HG02840 (cell line): Measurements from ENCODE around the gene ADAMTS19.
"Not testable (repeated sequence)": the region's sequence is repeated elsewhere in the genome, so short reads cannot be mapped to it uniquely, and the experiment has no call there.

Experiments used
- ATAC-seq: cut with Tn5 transposase; IDR thresholded peaks from one replicate; pipeline ENCODE4 v1.9.1; 2021; ENCODE audit warnings: mild to moderate bottlenecking, moderate library complexity, moderate number of reproducible peaks; ENCODE audit not compliant: unreplicated experiment, low FRiP score

ADAMTS19 gene, protein sequence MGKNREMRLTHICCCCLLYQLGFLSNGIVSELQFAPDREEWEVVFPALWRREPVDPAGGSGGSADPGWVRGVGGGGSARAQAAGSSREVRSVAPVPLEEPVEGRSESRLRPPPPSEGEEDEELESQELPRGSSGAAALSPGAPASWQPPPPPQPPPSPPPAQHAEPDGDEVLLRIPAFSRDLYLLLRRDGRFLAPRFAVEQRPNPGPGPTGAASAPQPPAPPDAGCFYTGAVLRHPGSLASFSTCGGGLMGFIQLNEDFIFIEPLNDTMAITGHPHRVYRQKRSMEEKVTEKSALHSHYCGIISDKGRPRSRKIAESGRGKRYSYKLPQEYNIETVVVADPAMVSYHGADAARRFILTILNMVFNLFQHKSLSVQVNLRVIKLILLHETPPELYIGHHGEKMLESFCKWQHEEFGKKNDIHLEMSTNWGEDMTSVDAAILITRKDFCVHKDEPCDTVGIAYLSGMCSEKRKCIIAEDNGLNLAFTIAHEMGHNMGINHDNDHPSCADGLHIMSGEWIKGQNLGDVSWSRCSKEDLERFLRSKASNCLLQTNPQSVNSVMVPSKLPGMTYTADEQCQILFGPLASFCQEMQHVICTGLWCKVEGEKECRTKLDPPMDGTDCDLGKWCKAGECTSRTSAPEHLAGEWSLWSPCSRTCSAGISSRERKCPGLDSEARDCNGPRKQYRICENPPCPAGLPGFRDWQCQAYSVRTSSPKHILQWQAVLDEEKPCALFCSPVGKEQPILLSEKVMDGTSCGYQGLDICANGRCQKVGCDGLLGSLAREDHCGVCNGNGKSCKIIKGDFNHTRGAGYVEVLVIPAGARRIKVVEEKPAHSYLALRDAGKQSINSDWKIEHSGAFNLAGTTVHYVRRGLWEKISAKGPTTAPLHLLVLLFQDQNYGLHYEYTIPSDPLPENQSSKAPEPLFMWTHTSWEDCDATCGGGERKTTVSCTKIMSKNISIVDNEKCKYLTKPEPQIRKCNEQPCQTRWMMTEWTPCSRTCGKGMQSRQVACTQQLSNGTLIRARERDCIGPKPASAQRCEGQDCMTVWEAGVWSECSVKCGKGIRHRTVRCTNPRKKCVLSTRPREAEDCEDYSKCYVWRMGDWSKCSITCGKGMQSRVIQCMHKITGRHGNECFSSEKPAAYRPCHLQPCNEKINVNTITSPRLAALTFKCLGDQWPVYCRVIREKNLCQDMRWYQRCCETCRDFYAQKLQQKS

DNA sequence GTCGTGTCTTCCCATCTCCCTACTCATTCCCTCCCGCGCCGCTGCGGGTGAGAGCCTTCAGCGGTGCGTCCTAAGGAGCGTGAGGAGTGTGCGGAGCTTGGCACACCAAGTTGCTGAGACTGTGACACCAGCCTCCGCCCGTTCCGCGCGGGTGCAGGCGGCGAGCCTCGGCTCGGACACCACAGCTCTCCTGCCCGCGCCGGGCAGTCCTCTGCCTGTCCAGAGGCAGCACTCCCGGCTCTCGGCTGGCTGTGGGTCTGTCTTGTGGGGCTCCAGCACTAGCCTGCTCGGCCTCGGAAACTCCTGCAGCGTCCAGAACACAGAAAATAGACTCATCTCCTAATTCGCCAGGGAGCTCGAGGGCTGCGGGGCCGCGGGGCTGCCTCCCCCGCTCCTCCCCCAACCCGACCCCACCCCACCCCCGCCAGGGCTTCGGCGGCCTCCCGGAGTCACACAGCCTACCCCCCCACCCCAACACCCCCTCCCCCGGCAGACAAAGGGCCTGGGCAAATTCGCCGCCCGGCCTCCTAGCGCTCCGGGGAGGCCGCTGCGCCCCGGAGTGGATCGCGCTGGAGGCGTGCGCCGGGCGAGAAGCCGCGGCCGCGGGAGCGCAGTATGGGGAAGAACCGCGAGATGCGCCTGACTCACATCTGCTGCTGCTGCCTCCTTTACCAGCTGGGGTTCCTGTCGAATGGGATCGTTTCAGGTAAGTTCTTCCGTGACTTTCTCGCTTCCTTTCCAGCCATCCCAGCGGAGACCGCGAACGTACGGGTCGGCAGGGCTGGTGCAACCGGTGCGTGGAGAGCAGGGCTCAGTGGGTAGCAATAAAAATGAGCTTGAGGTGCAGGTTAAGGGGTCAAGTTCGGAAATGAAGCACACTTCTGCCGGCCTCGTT lies at the start of gene ADAMTS19:
ADAMTS19 (plus strand) TSS at position 522 of the 895 bp plus-strand sequence; CDS start at position 616, 94 bp downstream.
- ATAC-seq, result no peak

DNA sequence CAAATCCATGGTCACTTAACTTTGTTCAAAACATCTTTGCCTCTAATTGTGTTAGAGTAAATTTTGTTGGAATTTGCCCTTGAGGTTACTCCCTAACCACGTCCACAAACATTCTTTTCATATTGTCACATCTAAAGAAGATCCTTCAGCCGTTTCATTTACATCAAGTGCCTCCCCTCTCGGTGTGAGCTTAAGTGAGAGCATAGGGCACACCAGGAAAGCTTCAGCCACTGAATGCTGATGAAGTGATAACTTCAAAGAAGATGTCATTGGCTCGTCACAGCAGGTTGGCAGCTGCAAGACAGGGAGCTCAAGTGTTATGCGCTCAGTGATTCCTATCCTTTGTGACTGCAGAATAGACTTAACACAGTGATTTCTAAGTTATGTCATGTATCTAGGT lies 49.6 kb upstream of the ADAMTS19 start:
- ATAC-seq, result no peak

DNA sequence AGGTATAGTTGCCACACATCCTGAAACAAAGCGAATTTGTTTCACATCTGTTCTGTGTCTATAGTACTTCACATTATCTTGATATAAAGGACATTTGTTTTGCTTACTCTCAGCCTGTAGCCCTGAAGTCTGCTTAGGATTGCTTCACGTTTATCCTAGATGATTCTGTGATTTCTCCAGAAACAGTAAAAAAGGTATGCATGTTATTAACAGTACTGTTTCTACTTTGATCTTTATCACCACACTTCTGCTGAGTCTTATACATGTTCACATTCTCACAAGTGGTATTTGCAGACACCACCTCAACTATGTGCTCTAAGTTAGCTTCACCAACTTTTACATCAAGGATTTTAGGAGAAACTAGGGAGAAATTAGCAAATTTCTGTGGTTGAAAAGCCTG lies 47.4 kb upstream of the ADAMTS19 start:
- ATAC-seq, result no peak

DNA sequence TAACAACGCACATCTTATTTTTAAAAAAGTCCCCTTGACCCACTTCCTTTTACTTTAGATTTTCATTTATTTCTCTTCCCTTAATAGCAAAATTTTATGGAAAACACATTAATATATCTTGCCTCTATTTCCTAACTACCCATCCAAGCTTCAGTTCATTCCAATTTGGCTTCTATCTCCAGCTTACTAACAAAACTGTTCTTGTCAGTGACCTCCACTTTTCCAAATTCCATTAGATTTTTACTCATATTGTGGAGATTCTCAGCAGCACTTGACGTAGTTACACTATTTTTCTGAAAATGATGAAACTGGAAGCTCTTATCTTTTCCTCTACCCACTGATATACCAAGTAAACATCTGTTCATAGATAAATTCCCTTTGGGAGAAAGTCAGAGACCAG lies 46.5 kb upstream of the ADAMTS19 start:
- no peak for ATAC-seq

DNA sequence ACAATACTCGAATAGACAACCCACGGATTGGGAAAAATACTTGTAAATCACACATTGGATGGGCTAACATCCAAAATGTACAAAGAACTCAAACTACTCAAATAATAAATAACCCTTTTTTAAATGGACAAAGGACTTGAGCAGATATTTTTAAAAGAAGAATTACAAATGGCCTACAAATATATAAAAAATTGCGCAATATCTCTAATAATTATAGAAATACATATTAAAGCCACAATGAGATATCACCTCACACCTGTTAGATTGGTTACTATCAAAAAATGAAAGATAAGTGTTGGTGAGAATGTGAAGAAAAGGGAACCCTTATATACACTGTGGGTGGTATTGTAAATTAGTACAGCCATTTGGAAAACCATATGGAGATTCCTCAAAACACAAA lies 40.8 kb upstream of the ADAMTS19 start:
- ATAC-seq, result no peak

DNA sequence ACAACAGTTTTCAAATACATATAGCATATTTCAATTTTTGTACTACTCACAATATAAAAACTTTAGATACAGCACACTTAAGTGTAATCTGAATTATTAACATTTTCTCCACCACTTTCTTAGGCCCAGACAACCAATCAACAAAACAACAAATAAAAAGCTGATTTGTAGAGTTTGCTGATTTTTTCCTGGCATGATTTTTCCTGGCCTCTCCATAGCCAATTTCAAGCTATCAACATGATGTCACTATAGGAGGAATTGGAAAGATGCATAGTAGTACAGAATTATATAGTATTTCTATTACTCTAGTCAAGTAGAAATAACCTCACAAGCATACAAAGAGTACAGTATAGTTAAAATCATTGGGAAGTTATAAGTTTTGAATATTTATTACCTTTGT lies 35.1 kb upstream of the ADAMTS19 start:
- ATAC-seq, result no peak

DNA sequence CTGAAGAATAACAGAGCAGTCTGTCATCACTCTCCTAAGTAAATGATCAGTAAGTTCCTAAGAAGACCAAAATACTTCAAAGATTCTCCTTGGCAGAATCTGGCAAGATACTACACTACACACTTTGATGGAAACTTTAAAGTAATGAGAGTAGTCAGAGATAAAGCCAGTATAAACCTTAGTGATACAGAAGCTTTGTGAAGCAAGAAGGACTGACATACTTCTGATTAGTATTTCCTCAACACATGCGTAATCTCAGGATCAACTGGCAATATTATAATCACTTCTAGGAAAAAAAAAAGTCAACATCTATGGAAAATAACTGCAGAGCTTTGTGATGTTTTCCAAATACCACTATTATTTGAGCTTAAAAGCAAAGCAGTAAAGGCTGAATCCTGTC lies 34.0 kb upstream of the ADAMTS19 start:
- ATAC-seq, result no peak

DNA sequence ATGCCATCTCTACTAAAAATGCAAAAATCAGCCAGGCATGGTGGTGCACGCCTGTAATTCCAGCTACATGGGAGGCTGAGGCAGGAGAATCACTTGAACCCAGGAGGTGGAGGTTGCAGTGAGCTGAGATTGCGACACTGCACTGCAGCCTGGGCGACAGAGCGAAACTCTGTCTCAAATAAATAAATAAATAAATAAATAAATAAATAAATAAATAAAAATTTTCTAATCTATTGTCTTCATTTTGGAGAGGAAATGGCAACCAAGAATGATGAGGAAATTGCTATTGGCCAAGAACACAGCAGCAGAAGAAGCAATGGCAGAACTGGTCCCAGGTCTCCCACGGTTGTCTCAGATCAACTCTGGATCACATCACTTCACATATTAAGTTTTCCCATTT lies 31.5 kb upstream of the ADAMTS19 start:
- ATAC-seq, result not testable (repeated sequence)

DNA sequence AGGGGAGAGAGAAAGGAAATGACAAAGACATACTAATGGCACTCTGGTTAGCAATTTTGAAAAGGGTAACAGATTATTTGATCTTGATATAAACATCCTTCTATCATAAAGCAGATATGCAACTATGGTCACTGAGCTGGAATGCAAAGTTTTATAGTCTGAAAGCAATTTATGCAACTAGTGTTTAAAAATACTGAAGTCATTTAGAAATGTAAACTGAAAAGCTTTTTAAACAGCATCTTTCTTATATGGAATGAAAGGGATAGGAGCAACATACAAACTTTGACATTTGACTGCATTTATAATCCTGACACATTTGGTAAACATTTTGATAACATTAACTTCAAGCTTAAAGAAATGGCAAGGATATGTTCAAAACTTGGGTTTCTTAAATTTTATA lies 28.7 kb upstream of the ADAMTS19 start:
- no peak for ATAC-seq

DNA sequence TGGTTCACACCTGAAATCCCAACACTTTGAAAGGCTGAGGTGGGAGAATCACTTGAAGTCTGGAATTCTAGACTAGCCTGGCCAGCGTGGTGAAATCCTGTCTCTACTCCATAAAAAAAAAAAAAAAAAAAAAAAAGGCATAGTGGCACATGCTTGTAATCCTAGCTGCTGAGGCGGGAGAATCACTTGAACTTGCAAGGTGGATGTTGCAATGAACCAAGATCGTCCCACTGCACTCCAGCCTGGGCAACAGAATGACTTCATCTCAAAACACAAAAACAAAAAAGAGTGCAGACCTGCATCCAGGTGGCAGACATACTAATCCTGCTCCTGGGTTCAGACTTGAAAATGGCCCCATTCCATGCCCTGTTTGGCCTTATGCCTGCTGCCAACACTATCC lies 21.8 kb upstream of the ADAMTS19 start:
- no peak for ATAC-seq

DNA sequence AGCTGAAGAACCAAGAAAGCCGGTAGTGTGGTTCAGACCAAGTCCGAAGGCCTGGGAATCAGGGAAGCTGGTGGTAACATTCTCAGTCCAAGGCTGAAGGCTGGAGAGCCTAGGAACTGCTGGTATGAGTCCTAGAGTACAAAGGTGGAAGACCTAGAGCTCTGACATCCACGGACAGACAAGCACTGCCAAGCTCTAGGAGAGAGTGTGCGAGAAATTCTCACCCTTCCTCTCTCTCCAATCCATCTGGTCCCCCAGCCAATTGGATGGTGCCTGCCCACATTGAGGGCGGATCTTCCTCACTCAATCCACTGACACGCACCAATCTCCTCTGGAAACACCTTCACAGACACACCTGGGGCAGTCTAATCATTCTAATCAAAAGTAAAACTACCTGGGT lies 19.7 kb upstream of the ADAMTS19 start:
- ATAC-seq, result no peak

DNA sequence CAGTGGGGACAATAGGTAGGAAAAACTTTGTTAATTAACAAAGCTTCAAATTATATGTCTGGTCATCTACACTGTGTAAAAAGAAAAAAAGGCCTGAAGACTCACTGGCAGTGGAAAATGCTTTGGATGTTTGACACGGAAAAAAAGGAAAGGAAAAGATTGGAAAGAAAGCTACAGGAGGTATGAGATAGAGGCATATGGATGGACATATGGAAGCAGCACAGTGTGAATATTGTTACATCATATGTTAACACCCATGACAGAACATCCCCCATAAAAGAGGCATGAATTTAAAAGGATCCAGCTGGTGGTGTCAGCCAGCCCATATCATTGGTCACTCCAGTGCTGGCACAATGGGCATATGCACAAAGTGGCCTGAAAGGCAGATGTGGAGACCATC lies 19.0 kb upstream of the ADAMTS19 start:
- ATAC-seq, result no peak

DNA sequence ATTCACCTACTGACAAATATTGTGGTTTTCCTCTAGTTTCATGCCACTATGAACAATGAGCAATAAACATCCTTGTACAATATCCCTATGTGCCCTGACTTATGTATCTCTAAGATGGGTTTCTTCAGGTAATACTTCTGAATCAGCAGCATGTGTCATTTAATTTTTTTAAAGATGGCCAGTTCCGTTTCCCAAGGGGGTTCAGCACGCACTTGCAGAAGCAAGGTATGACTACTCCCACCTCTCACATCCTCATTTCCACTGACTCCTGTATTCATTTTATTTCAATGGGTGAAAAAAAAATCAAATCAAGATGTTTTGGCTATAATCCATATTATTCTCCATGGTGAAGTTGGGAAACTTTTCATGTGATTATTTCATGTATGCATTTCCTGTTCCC lies 14.7 kb upstream of the ADAMTS19 start:
- ATAC-seq, result no peak

DNA sequence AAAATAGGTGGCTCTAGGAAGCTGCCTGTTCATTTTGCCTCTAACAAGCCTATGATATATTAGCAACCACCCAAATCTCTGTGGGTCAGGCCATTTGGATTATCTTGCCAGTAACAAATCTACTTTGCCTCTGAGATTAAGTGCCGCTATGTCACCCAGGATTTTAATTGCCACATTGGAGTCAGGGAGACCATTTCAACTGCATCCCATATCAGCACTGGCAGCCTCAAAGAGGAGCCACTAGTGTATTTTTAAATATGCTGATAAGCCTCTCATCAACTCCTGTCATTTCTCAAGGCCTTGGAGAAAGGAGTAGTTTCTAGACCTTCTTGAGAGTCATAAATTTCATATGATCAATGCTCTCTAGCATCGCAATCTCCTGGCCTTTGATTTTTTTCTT lies 12.1 kb upstream of the ADAMTS19 start:
- no peak for ATAC-seq

DNA sequence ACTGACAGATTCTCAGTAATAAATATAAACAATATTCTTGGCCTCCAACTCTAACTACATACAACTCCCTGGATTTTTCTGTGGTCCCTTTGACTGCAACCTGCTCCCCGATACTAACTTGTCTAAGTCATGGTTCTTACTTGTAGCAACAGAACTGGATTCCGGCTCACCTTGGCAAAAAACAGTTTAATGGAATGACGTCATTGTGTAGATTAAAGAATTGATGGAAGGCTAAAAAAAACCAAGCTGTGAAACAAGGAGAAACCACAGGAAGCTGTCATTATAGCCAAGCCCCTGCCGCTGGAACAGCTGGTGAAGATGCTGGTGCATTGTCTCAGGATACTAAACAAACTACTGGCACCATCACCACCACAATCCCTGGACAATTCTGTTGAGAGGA lies 11.4 kb upstream of the ADAMTS19 start:
- no peak for ATAC-seq

DNA sequence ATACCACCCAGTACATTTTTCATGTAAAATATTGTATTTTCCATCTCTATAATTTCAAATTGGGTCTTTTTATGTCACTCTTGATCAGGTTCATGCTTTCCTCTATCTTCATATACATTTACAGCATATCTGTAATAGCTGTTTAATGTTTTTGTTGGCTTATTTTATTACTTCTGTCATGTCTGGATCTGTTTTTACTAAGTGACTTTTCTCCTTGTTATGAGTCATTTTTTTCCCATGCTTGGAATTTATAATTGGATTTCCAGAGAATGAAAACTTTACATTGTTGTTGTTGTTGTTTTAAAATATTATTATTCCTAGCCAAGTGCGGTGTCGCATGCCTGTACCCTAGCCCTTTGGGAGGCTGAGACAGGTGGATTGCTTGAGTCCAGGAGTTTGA lies 5.6 kb upstream of the ADAMTS19 start:
- ATAC-seq, result no peak

DNA sequence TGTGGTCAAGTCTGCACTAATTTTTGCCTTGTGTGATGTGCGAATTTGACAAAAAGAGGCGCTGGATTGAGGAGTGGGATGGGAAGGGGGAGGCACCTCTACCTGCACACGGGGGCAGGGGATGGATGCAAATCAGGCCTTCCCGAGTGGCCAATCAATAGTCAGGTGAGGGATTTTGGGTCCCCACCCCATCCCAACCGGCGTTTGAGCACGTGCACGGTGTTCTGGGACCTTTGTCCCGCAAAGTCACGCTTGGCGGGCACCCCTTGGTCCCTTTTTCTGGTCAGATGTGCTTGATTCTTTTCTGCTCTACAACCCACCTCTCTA lies 685 bp upstream of the ADAMTS19 start:
- ATAC-seq, result no peak

DNA sequence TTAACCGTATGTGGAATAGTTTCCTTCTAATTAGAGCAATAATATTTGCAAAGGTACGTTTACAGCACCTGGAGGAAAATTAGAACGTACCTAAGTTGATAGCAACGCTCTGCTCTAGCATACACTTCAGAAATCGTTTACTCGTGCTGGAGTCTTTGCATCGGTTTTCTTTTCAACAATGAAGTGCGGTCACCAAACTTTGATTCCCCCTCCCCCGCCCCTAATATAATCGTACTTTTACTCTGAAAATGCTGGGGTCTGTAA lies 506 bp downstream of the ADAMTS19 start:
- no peak for ATAC-seq

DNA sequence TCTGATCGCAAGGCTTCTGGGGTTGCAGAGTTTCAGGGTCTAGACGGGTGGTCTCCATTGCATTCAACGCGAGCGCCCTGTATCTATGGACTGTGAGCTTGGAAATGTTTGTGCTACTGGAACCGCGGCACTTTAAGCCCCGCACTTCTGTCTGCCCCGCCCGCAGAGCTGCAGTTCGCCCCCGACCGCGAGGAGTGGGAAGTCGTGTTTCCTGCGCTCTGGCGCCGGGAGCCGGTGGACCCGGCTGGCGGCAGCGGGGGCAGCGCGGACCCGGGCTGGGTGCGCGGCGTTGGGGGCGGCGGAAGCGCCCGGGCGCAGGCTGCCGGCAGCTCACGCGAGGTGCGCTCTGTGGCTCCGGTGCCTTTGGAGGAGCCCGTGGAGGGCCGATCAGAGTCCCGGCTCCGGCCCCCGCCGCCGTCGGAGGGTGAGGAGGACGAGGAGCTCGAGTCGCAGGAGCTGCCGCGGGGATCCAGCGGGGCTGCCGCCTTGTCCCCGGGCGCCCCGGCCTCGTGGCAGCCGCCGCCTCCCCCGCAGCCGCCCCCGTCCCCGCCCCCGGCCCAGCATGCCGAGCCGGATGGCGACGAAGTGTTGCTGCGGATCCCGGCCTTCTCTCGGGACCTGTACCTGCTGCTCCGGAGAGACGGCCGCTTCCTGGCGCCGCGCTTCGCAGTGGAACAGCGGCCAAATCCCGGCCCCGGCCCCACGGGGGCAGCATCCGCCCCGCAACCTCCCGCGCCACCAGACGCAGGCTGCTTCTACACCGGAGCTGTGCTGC lies 1.0 kb downstream of the ADAMTS19 start:
- ATAC-seq, result no peak
